Lung (tissue), 12 donors: Measurements from ENCODE around the gene ENOPH1. TPM values are rescaled to one million over a fixed set of nuclear protein-coding genes. Genes with fewer than 3 reads are reported as not detected.

Source experiments
- ATAC-seq: fragments of 200-7000 bp; cut with Tn5 transposase; one replicate; pipeline ENCODE4 v1.9.1; 2020; ENCODE audit warnings: moderate number of reproducible peaks; ENCODE audit not compliant: insufficient read depth, low FRiP score
- DNase-seq, 3 donors: peaks; one replicate each; pipeline ENCODE4 v3.0.0-alpha.2; 2013 to 2017
- H3K27ac ChIP-seq, 2 donors: one replicate each; pipeline ENCODE4 v1.5.1; 2013; ENCODE audit warnings: mild to moderate bottlenecking in 2 of 2, moderate library complexity in 2 of 2, control low read depth in 1 of 2, inconsistent platforms in 1 of 2, low read depth in 1 of 2, low read length in 1 of 2
- H3K27me3 ChIP-seq, 3 donors: one replicate each; pipeline ENCODE4 v1.5.1; 2013; ENCODE audit warnings: low read length in 2 of 3; ENCODE audit not compliant: control insufficient read depth in 3 of 3, insufficient read depth in 3 of 3
- H3K36me3 ChIP-seq, 4 donors: one replicate each; pipeline ENCODE4 v1.5.1; 2013; ENCODE audit warnings: low read length in 4 of 4, mild to moderate bottlenecking in 1 of 4, moderate library complexity in 1 of 4; ENCODE audit not compliant: control insufficient read depth in 4 of 4, insufficient read depth in 4 of 4
- H3K4me1 ChIP-seq, 5 donors: one replicate each; pipeline ENCODE4 v1.5.1; 2013; ENCODE audit warnings: low read length in 5 of 5, mild to moderate bottlenecking in 2 of 5, moderate library complexity in 1 of 5; ENCODE audit not compliant: control insufficient read depth in 5 of 5, insufficient read depth in 5 of 5
- H3K4me3 ChIP-seq: one replicate; pipeline ENCODE4 v1.5.1; 2013; ENCODE audit warnings: mild to moderate bottlenecking, control low read depth, moderate library complexity
- H3K9ac ChIP-seq, 2 donors: one replicate each; pipeline ENCODE4 v1.5.1; 2013; ENCODE audit warnings: low read length in 2 of 2, control low read depth in 1 of 2; ENCODE audit not compliant: insufficient read depth in 1 of 2
- H3K9me3 ChIP-seq, 4 donors: one replicate each; pipeline ENCODE4 v1.5.1; 2013; ENCODE audit warnings: low read length in 3 of 4, mild to moderate bottlenecking in 1 of 4, moderate library complexity in 1 of 4; ENCODE audit not compliant: control insufficient read depth in 4 of 4, insufficient read depth in 3 of 4
- CTCF ChIP-seq: IDR thresholded peaks from 2 replicates; pipeline ENCODE4 v1.5.1; 2012; ENCODE audit warnings: mild to moderate bottlenecking; ENCODE audit errors: control extremely low read depth, extremely low read depth
- WGBS, 2 donors: extraction: QIAGEN DNeasy Blood & Tissue Kit; methylation state at CpG; one replicate each; pipeline ENCODE4 v1.1.7; 2013; 5-methylcytosine and 5-hydroxymethylcytosine counted together
- polyA plus RNA-seq, 2 donors: library from polyadenylated mRNA; stranded (reverse); fragments of 200-250 nt; gene quantifications; one replicate each; pipeline ENCODE4 v1.2.1, GENCODE V29; 2013
- total RNA-seq, 2 donors: library from RNA; depleted of rRNA in 1 of 2; stranded (reverse); fragments of >200 nt in 1 of 2; gene quantifications; one replicate each; pipeline ENCODE4 v1.2.1, GENCODE V29; 2014 to 2021
- donor health status: control.
- donor health status: control.
- donor health status: Bipolar disorder and iron deficiency.
- donor health status: healthy.
- donor health status: DM: yes; HTN: yes; CAD: no.

ENOPH1 gene
- total and polyA plus RNA-seq, 4 donors = 28.5 to 45.3 (median 34.0) TPM

DNA sequence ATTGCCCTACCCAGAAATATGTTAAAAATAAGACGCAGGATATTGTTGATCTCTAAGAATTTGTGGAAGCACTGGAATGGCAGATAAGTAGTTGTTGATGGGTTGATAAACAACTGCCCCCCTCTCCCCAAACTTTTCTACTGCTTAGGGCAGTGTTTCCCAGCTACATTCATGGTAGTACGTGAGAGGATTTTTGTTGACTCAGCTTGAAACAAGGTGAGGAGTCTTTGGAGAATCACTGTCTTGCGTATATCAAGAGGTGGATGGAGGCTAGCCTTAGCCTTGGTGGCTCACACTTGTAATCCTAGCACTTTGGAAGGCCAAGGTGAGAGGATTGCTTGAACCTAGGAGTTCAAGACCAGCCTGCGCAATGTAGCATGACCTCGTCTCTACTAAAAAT is 5.7 kb downstream of the ENOPH1 start:
- H3K36me3 ChIP-seq = peaks cover 0 to 6% (median 1%) of the 10 kb centered on the region in 4 donors
- H3K27ac ChIP-seq = no peak overlapping the region
- no peaks in the 10 kb centered on the region for H3K27me3 ChIP-seq
- no peak for TF ChIP-seq CTCF
- no peaks in the 10 kb centered on the region for H3K9me3 ChIP-seq
- WGBS, 2 donors = 88 to 89% methylated on average over 5 of the region's 5 CpGs
- no peak overlapping the region for H3K9ac ChIP-seq
- H3K4me1 ChIP-seq = peaks cover 0 to 10% (median 0%) of the 10 kb centered on the region in 5 donors
- ATAC-seq = no peak
- H3K4me3 ChIP-seq = no peak overlapping the region
- no peak for DNase-seq

DNA sequence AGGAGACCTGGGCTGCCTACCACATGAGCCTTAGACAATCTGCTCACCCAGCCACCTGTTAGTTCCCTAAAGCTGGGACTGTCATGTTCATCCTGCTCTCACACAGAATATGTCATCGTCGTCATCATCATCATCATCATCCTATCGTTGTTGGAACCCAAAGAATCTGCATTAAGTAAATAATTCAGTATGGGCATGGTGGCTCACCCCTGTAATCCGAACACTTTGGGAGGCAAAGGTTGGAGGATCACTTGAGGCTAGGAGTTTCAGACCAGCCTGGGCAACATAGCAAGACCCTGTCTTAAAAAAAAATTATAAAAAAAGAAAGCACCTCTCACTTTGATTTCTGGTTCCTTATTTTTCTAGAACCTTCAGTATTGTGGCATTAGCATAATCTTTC is 6.4 kb downstream of the ENOPH1 start:
- DNase-seq (no peak), ATAC-seq (no peak)
- TF ChIP-seq CTCF = no peak
- peaks cover 0 to 6% (median 1%) of the 10 kb centered on the region in 4 donors for H3K36me3 ChIP-seq
- H3K27ac ChIP-seq = no peak overlapping the region
- no peak overlapping the region for H3K9ac ChIP-seq
- no peak overlapping the region for H3K4me3 ChIP-seq
- H3K9me3 ChIP-seq = no peaks in the 10 kb centered on the region
- H3K27me3 ChIP-seq = no peaks in the 10 kb centered on the region
- WGBS, 2 donors = 95% methylated on average over 4 of the region's 4 CpGs
- H3K4me1 ChIP-seq = peaks cover 0 to 4% (median 0%) of the 10 kb centered on the region in 5 donors

GRCh38 chr4:82437285-82438005 is 7.1 kb downstream of the ENOPH1 start:
- Histone ChIP-seq H3K4me1 (peaks cover 0 to 4% (median 0%) of the 10 kb centered on the region in 5 donors), H3K9me3 (no peaks in the 10 kb centered on the region), H3K36me3 (peaks cover 0 to 6% (median 2%) of the 10 kb centered on the region in 4 donors), H3K9ac (no peak overlapping the region), H3K27me3 (no peaks in the 10 kb centered on the region), H3K4me3 (no peak overlapping the region), H3K27ac (no peak overlapping the region)
- WGBS, 2 donors = 74 to 76% methylated on average over 4 of the region's 4 CpGs
- ATAC-seq (no peak), DNase-seq (no peak)
- no peak for TF ChIP-seq CTCF
